Ishikawa (cell line): ENCODE results near the gene SHISA9.

ENCODE experiments used
- CEBPB ChIP-seq: IDR thresholded peaks from 2 replicates; pipeline ENCODE4 v1.6.1; 2012
- CREB1 ChIP-seq: IDR thresholded peaks from 2 replicates; pipeline ENCODE4 v1.6.1; 2012; ENCODE audit warnings: low read depth
- EGR1 ChIP-seq: IDR thresholded peaks from 2 replicates; pipeline ENCODE4 v1.6.1; 2012
- EP300 ChIP-seq: IDR thresholded peaks from 2 replicates; pipeline ENCODE4 v1.6.1; 2012; ENCODE audit warnings: borderline replicate concordance
- FOXM1 ChIP-seq: IDR thresholded peaks from 2 replicates; pipeline ENCODE4 v1.6.1; 2012; ENCODE audit warnings: low read depth, borderline replicate concordance
- MAX ChIP-seq: IDR thresholded peaks from 2 replicates; pipeline ENCODE4 v1.6.1; 2012
- NFIC ChIP-seq: IDR thresholded peaks from 2 replicates; pipeline ENCODE4 v1.6.1; 2012
- RAD21 ChIP-seq: IDR thresholded peaks from 2 replicates; pipeline ENCODE4 v1.6.1; 2012; ENCODE audit warnings: low read depth
- REST ChIP-seq: IDR thresholded peaks from 2 replicates; pipeline ENCODE4 v1.6.1; 2012; ENCODE audit warnings: low read depth, mild to moderate bottlenecking
- TAF1 ChIP-seq: IDR thresholded peaks from 2 replicates; pipeline ENCODE4 v1.6.1; 2012; ENCODE audit warnings: low read depth, mild to moderate bottlenecking
- TCF12 ChIP-seq: IDR thresholded peaks from 2 replicates; pipeline ENCODE4 v1.6.1; 2012; ENCODE audit warnings: low read depth
- TEAD4 ChIP-seq: IDR thresholded peaks from 2 replicates; pipeline ENCODE4 v1.6.1; 2012
- USF1 ChIP-seq: IDR thresholded peaks from 2 replicates; pipeline ENCODE4 v1.6.1; 2012
- YY1 ChIP-seq: IDR thresholded peaks from 2 replicates; pipeline ENCODE4 v1.6.1; 2012; ENCODE audit warnings: low read depth
- ZBTB7A ChIP-seq: IDR thresholded peaks from 2 replicates; pipeline ENCODE4 v1.6.1; 2012; ENCODE audit warnings: low read depth

The SHISA9 gene

DNA sequence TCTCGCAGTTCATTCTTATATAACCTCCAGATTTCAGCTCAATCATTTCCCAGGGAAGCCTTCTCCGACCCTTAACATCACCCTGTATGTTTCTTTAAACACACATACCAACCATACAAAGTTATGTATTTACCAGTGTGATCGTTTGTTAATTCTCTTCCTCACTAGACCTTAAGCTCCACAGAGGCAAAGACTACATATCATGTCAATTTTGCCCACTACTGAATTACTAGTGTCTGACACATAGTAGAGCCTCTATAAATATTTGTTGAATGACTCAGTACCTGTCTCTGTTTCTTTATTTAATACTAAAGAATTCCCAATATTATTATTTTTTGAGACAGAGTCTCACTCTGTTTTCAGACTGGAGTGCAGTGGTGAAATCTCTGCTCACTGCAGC is 137.2 kb downstream of the SHISA9 start:
- TF ChIP-seq TCF12 (no peak), CEBPB (no peak), RAD21 (no peak), TAF1 (no peak), FOXM1 (no peak), EGR1 (no peak), REST (no peak), CREB1 (no peak), TEAD4 (no peak), MAX (no peak), NFIC (no peak)

GRCh38 chr16:13039526-13039925 is 138.1 kb downstream of the SHISA9 start:
- no peak for TF ChIP-seq CREB1
- no peak for TF ChIP-seq EP300
- TF ChIP-seq USF1, result no peak
- no peak for TF ChIP-seq CEBPB
- no peak for TF ChIP-seq FOXM1

DNA sequence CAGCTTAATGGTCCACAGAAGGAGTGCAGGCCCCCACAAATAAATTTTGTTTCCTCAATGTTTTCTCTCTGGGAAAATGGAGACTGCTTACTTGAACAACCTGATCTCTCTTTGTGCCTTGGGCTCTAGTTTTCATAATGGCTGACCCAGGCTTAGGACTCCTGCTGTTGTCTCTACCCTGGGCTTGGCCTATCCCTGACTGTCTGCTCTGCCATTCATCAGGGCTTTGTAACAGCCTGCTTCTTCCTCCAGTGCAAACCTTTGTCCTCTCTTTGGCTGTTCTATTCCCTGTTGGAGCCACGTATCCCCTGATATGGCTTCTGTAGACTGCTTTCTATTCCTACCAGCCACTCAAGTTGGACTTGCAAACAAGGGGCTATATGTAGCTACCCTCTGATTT is 139.8 kb downstream of the SHISA9 start:
- TF ChIP-seq YY1 (no peak), NFIC (no peak), RAD21 (no peak), CEBPB (no peak), EGR1 (no peak), EP300 (no peak), REST (no peak), TCF12 (no peak), TEAD4 (no peak), ZBTB7A (no peak), FOXM1 (no peak), TAF1 (no peak), USF1 (no peak), MAX (no peak), CREB1 (no peak)

- TF ChIP-seq TCF12 (no peak), EGR1 (no peak), CEBPB (no peak), EP300 (no peak), TAF1 (no peak), FOXM1 (no peak), NFIC (no peak), MAX (no peak), RAD21 (no peak), TEAD4 (no peak), ZBTB7A (no peak), CREB1 (no peak), USF1 (no peak), YY1 (no peak), REST (no peak)
Observed at GRCh38 chr16:13041646-13042290, 140.4 kb downstream of the SHISA9 start.
